Upper lobe of left lung (tissue), 4 donors: Measurements from ENCODE around the gene MAP7D2.

Experiments used
- EP300 ChIP-seq, 4 donors: sonication (generic); formaldehyde crosslinking; IDR thresholded peaks; one replicate each; pipeline ENCODE4 v1.5.1; 2017; ENCODE audit warnings: antibody characterized with exemption in 4 of 4, control low read depth in 2 of 4
- POLR2A ChIP-seq, 4 donors: fragments of 450-650 bp; IDR thresholded peaks; one replicate each; pipeline ENCODE4 v1.5.1; 2016 to 2017; ENCODE audit warnings: antibody characterized with exemption in 4 of 4, mild to moderate bottlenecking in 2 of 4
- TF ChIP-seq, protein P1 (sequence below), 6 experiments: fragments of 450-650 bp in 4 of 6; fragments of 200-600 bp in 2 of 6; sonication (generic) in 2 of 6; IDR thresholded peaks; one replicate each; pipeline ENCODE4 v1.5.1; 2016 to 2019; ENCODE audit warnings: antibody characterized with exemption in 6 of 6

DNA sequence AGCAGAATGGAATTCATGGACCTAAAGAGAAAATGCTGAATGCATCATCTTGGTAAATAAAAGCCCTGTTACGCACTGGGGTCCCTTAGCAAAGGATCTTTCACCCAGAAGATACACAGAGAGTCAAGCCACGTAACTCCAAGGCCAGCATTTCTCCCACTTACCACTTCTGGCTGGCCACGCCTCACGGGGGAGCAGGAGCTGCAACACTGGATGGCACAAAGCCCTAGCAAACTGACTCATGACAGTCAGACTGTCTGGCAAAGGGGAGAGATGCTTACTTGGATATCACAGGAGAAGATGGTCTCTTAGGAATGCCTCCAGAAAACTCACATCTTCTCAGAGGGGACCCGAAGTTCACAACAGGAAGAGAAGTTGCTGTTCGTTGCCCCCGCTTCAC is 74.5 kb downstream of the MAP7D2 start:
- TF ChIP-seq POLR2A (IDR thresholded peaks at IDR 0.05) (no peak), EP300 (IDR thresholded peaks at IDR 0.05) (no peak)
- TF ChIP-seq, protein P1, sequence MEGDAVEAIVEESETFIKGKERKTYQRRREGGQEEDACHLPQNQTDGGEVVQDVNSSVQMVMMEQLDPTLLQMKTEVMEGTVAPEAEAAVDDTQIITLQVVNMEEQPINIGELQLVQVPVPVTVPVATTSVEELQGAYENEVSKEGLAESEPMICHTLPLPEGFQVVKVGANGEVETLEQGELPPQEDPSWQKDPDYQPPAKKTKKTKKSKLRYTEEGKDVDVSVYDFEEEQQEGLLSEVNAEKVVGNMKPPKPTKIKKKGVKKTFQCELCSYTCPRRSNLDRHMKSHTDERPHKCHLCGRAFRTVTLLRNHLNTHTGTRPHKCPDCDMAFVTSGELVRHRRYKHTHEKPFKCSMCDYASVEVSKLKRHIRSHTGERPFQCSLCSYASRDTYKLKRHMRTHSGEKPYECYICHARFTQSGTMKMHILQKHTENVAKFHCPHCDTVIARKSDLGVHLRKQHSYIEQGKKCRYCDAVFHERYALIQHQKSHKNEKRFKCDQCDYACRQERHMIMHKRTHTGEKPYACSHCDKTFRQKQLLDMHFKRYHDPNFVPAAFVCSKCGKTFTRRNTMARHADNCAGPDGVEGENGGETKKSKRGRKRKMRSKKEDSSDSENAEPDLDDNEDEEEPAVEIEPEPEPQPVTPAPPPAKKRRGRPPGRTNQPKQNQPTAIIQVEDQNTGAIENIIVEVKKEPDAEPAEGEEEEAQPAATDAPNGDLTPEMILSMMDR (IDR thresholded peaks at IDR 0.05), result no peak
